K562 (cell line): Measurements from ENCODE around the gene MYO18B. TPM values are rescaled to one million over a fixed set of nuclear protein-coding genes. Genes with fewer than 3 reads are reported as not detected.

Experiments used
- ATAC-seq: fragments of 200-7000 bp; cut with Tn5 transposase; 3 replicates; pipeline ENCODE4 v1.9.1; 2020; ENCODE audit warnings: moderate library complexity
- BruUV-seq: library from RNA; stranded (reverse); fragments of 400-500 nt; replicated peaks from 2 replicates; lab custom pipeline; 2021; lab: Mats Ljungman, UMichigan
- CTCF ChIA-PET: fragments of 300-600 bp; formaldehyde crosslinking; extraction: SDS; loops from one replicate; lab custom pipeline; 2021; ENCODE audit warnings: low intra/inter-chr PET ratio; lab: Yijun Ruan, JAX
- POLR2A ChIA-PET: fragments of 300-600, 350-650 bp; sonication (Branson Sonifier 250); formaldehyde crosslinking; extraction: SDS; loops from one replicate; lab custom pipeline; 2021; ENCODE audit warnings: antibody characterized with exemption, inconsistent platforms; lab: Yijun Ruan, JAX
- DNase-seq, 4 experiments: peaks; one replicate each; pipeline versions ENCODE4 v3.0.0 to v3.0.0-alpha.2; 2011 to 2018; ENCODE audit warnings: low spot score in 3 of 4, mixed read lengths in 3 of 4; ENCODE audit errors: extremely low read depth in 1 of 4
- FAIRE-seq: peaks from 2 replicates; lab custom pipeline; 2011; peaks lifted over from hg19 to GRCh38; lab: Jason Lieb, UNC
- H2AFZ ChIP-seq: 2 replicates; pipeline ENCODE4 v1.6.0; 2011; ENCODE audit warnings: low read depth, low read length, control low read depth, inconsistent platforms
- H3K27ac ChIP-seq: fragments of 200-600 bp; 3 replicates; pipeline ENCODE4 v1.8.0; 2011; ENCODE audit warnings: low read depth, mild to moderate bottlenecking, control low read depth, inconsistent platforms, low read length, moderate library complexity, mixed read lengths; ENCODE audit errors: extremely low read depth
- H3K27me3 ChIP-seq, 2 experiments: fragments of 300-600 bp in 1 of 2; 2 replicates in 1 of 2; 3 replicates in 1 of 2; pipeline versions ENCODE4 v1.6.0 to v1.8.0; 2011; ENCODE audit warnings: inconsistent platforms in 2 of 2, low read length in 2 of 2, mild to moderate bottlenecking in 1 of 2, mixed read lengths in 1 of 2, moderate library complexity in 1 of 2; ENCODE audit not compliant: control insufficient read depth in 2 of 2, insufficient read depth in 2 of 2
- H3K36me3 ChIP-seq: fragments of 300-600 bp; 3 replicates; pipeline ENCODE4 v1.8.0; 2011; ENCODE audit warnings: mild to moderate bottlenecking, low read length, inconsistent platforms; ENCODE audit not compliant: control insufficient read depth, insufficient read depth
- H3K4me1 ChIP-seq, 2 experiments: fragments of 200-600 bp in 1 of 2; replicated peaks in 1 of 2; 2 replicates in 1 of 2; 3 replicates in 1 of 2; pipeline versions ENCODE4 v1.5.1 to v1.8.0; 2011; ENCODE audit warnings: inconsistent platforms in 2 of 2, low read length in 2 of 2, mild to moderate bottlenecking in 1 of 2, mixed read lengths in 1 of 2, moderate library complexity in 1 of 2; ENCODE audit not compliant: control insufficient read depth in 2 of 2, insufficient read depth in 2 of 2
- H3K4me2 ChIP-seq: 2 replicates; pipeline ENCODE4 v1.6.1; 2011; ENCODE audit warnings: low read length, control low read depth, inconsistent platforms, mixed read lengths; ENCODE audit not compliant: insufficient read depth
- H3K4me3 ChIP-seq: fragments of 200-600 bp; sonication (generic), shearing (Covaris generic); 2 replicates; pipeline ENCODE4 v1.5.1; 2016; ENCODE audit warnings: control low read depth, inconsistent platforms
- H3K79me2 ChIP-seq: fragments of 200-600 bp; 3 replicates; pipeline ENCODE4 v1.8.0; 2011; ENCODE audit warnings: low read length, inconsistent platforms; ENCODE audit not compliant: control insufficient read depth, insufficient read depth
- H3K9ac ChIP-seq, 2 experiments: 2 replicates each; pipeline versions ENCODE4 v1.6.0 to v1.6.1; 2011; ENCODE audit warnings: low read depth in 2 of 2, low read length in 2 of 2, control low read depth in 1 of 2, inconsistent platforms in 1 of 2, mild to moderate bottlenecking in 1 of 2, mixed read lengths in 1 of 2; ENCODE audit not compliant: insufficient read depth in 1 of 2
- H3K9me1 ChIP-seq: one replicate; pipeline ENCODE4 v1.6.0; 2011; ENCODE audit warnings: inconsistent platforms, mild to moderate bottlenecking, low read length, moderate library complexity; ENCODE audit not compliant: control insufficient read depth, insufficient read depth
- H3K9me3 ChIP-seq: replicated peaks from 2 replicates; pipeline ENCODE4 v1.5.1; 2011; ENCODE audit warnings: low read depth, low read length, inconsistent platforms; ENCODE audit not compliant: control insufficient read depth, insufficient read depth
- H4K20me1 ChIP-seq: replicated peaks from 2 replicates; pipeline ENCODE4 v1.6.1; 2011; ENCODE audit warnings: low read length, inconsistent platforms, mixed read lengths; ENCODE audit not compliant: control insufficient read depth, insufficient read depth
- BHLHE40 ChIP-seq: IDR thresholded peaks from 2 replicates; pipeline ENCODE4 v1.6.1; 2011; ENCODE audit warnings: low read length, improper control_type of control experiment
- CREB3 ChIP-seq: fragments of 450-650 bp; conservative IDR thresholded peaks from 2 replicates; pipeline ENCODE4 v1.6.1; 2016; ENCODE audit warnings: missing genetic modification characterization, low read depth, mild to moderate bottlenecking, missing compliant biosample characterization, moderate library complexity
- KDM1A ChIP-seq, 2 experiments: fragments of 450-650 bp; IDR thresholded peaks; 2 replicates each; pipeline ENCODE4 v1.6.1; 2016; ENCODE audit warnings: mild to moderate bottlenecking in 2 of 2
- MCM5 ChIP-seq: fragments of 450-650 bp; IDR thresholded peaks from 2 replicates; pipeline ENCODE4 v1.6.1; 2016; ENCODE audit warnings: low read depth
- NFIC ChIP-seq: fragments of 450-650 bp; IDR thresholded peaks from 2 replicates; pipeline ENCODE4 v1.6.1; 2017; ENCODE audit warnings: mild to moderate bottlenecking, inconsistent platforms
- PKNOX1 ChIP-seq: fragments of 450-650 bp; IDR thresholded peaks from 2 replicates; pipeline ENCODE4 v1.6.1; 2016
- POLR2A ChIP-seq: fragments of 450-650 bp; conservative IDR thresholded peaks from 2 replicates; pipeline ENCODE4 v1.6.1; 2016
- POLR2H ChIP-seq: IDR thresholded peaks from 2 replicates; pipeline ENCODE4 v1.6.1; 2016; ENCODE audit warnings: missing genetic modification characterization, low read depth, mild to moderate bottlenecking, control low read depth, missing compliant biosample characterization, moderate library complexity
- STAT5B ChIP-seq: fragments of 250-450 bp; sonication (Bioruptor Pico); IDR thresholded peaks from 2 replicates; pipeline ENCODE4 v1.8.0; 2021; ENCODE audit warnings: mild to moderate bottlenecking, inconsistent platforms
- TFAM ChIP-seq: fragments of 250-450 bp; sonication (Bioruptor Pico); conservative IDR thresholded peaks from 2 replicates; pipeline ENCODE4 v1.5.0; 2021; ENCODE audit warnings: mild to moderate bottlenecking, moderate library complexity
- U2AF2 ChIP-seq: fragments of 200-400 bp; formaldehyde crosslinking; optimal IDR thresholded peaks from 2 replicates; pipeline ENCODE3; 2017; ENCODE audit warnings: low read depth, mild to moderate bottlenecking, low read length
- ZKSCAN1 ChIP-seq: fragments of 150-350 bp; IDR thresholded peaks from 2 replicates; pipeline ENCODE4 v1.6.1; 2016; ENCODE audit warnings: low read depth, low read length
- ZNF277 ChIP-seq: fragments of 250-450 bp; sonication (Bioruptor Pico); IDR thresholded peaks from 2 replicates; pipeline ENCODE4 v1.8.0; 2022; ENCODE audit warnings: inconsistent platforms, mild to moderate bottlenecking, moderate library complexity, borderline replicate concordance
- ZNF445 ChIP-seq: fragments of 250-450 bp; sonication (Bioruptor Pico); IDR thresholded peaks from 2 replicates; pipeline ENCODE4 v1.4.0; 2020; ENCODE audit warnings: low read depth, mild to moderate bottlenecking, moderate library complexity
- WGBS: fragments of 100-300 bp; shearing (Covaris generic); methylation state at CpG from one replicate; pipeline ENCODE4 v1.1.6; 2016; ENCODE audit warnings: low coverage, mixed read lengths; ENCODE audit not compliant: insufficient coverage; ENCODE audit errors: missing lambda C conversion rate; 5-methylcytosine and 5-hydroxymethylcytosine counted together
- in situ Hi-C: fragments of 300-500 bp; cut with MboI; formaldehyde crosslinking; loops from 4 replicates; pipeline ENCODE4 v1.15.0; 2018; ENCODE audit warnings: inconsistent platforms, mixed read lengths
- intact Hi-C: fragments of 100-400 bp; cut with micrococcal nuclease; formaldehyde crosslinking; loops from 2 replicates; pipeline ENCODE4 v1.14.2; 2022
- polyA plus RNA-seq, 8 experiments: library from polyadenylated mRNA; depleted of rRNA in 4 of 8; stranded (reverse) in 5 of 8; unstranded in 3 of 8; fragments of >200 nt; fragmentation: Nextera tagmentation in 2 of 8; fragmentation: Illumina TruSeq in 1 of 8; extraction: Ambion mirVana in 2 of 8; extraction: Trizol in 1 of 8; gene quantifications; 2 replicates each; pipeline versions ENCODE4 v1.2.1 to v1.2.3, GENCODE V29; 2011 to 2014; ENCODE audit warnings: inconsistent platforms in 1 of 8, missing spikeins in 1 of 8
- total RNA-seq, 7 experiments: library from RNA; depleted of rRNA in 6 of 7; stranded (reverse); fragments of >200 nt in 6 of 7; fragmentation: Illumina TruSeq in 2 of 7; extraction: Trizol in 2 of 7; gene quantifications; 2 replicates each; pipeline versions ENCODE4 v1.2.1 to v1.2.3, GENCODE V29; 2011 to 2021; ENCODE audit warnings: low replicate concordance in 1 of 7
- TF ChIP-seq, protein P1 (sequence below): sonication (generic); formaldehyde crosslinking; IDR thresholded peaks from 2 replicates; pipeline ENCODE4 v1.8.1; 2023; ENCODE audit warnings: mild to moderate bottlenecking, missing genetic modification reagents
- TF ChIP-seq, protein P2 (sequence below): sonication (generic); formaldehyde crosslinking; IDR thresholded peaks from 2 replicates; pipeline ENCODE4 v1.8.1; 2023; ENCODE audit warnings: mild to moderate bottlenecking, missing genetic modification reagents

The MYO18B gene
- total and polyA plus RNA-seq, 9 of the 15 experiments (the other 6 are each of a cell fraction or from before 2014, with no cell fraction given), result 0.06 to 7.0 (median 4.3) TPM

- in situ Hi-C loops (no loop called here), intact Hi-C loops (no loop called here)
- 56% methylated on average over 9 of the region's 9 CpGs for WGBS
- no peaks in the 10 kb centered on the region for H3K27me3 ChIP-seq
- H3K9ac ChIP-seq, result no peak overlapping the region
- FAIRE-seq, result no peak
- H3K27ac ChIP-seq, result no peak overlapping the region
- no TSS peak for BruUV-seq
- no peaks in the 10 kb centered on the region for H3K36me3 ChIP-seq
- no peaks in the 10 kb centered on the region for H3K9me1 ChIP-seq
- peaks cover 9 to 14% of the 10 kb centered on the region in 2 experiments; a peak in 4 of 5 replicates for H3K4me1 ChIP-seq
- CTCF ChIA-PET, result no interaction called here
- POLR2A ChIA-PET, result interaction anchor here (0.6 kb wide), 1 partner anchor 26 kb away, joined by 3 read pairs; no protein-coding TSS in a partner anchor
- H4K20me1 ChIP-seq, result no peaks in the 10 kb centered on the region
- ATAC-seq, result no peak
- H3K79me2 ChIP-seq, result 0 out of 3 replicates have a peak, but pooled peaks cover under 1% of the 10 kb centered on the region
- no peak overlapping the region for H3K4me2 ChIP-seq
- no peak overlapping the region for H3K4me3 ChIP-seq
- H3K9me3 ChIP-seq, result no peaks in the 10 kb centered on the region
- DNase-seq, result no peak
- no peak overlapping the region for H2AFZ ChIP-seq
- TF ChIP-seq NFIC (no peak), ZNF445 (no peak), ZKSCAN1 (no peak), BHLHE40 (no peak), KDM1A (IDR thresholded peaks at IDR 0.05) (no peak), POLR2A (no peak), POLR2H (tag) (no peak), MCM5 (no peak), CREB3 (tag) (no peak), TFAM (no peak), U2AF2 (no peak), PKNOX1 (no peak), STAT5B (CRISPR knock-in tag) (no peak), ZNF277 (CRISPR knock-in tag) (no peak)
- TF ChIP-seq, protein P1, sequence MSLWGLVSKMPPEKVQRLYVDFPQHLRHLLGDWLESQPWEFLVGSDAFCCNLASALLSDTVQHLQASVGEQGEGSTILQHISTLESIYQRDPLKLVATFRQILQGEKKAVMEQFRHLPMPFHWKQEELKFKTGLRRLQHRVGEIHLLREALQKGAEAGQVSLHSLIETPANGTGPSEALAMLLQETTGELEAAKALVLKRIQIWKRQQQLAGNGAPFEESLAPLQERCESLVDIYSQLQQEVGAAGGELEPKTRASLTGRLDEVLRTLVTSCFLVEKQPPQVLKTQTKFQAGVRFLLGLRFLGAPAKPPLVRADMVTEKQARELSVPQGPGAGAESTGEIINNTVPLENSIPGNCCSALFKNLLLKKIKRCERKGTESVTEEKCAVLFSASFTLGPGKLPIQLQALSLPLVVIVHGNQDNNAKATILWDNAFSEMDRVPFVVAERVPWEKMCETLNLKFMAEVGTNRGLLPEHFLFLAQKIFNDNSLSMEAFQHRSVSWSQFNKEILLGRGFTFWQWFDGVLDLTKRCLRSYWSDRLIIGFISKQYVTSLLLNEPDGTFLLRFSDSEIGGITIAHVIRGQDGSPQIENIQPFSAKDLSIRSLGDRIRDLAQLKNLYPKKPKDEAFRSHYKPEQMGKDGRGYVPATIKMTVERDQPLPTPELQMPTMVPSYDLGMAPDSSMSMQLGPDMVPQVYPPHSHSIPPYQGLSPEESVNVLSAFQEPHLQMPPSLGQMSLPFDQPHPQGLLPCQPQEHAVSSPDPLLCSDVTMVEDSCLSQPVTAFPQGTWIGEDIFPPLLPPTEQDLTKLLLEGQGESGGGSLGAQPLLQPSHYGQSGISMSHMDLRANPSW (CRISPR knock-in tag), result no peak
- TF ChIP-seq, protein P2, sequence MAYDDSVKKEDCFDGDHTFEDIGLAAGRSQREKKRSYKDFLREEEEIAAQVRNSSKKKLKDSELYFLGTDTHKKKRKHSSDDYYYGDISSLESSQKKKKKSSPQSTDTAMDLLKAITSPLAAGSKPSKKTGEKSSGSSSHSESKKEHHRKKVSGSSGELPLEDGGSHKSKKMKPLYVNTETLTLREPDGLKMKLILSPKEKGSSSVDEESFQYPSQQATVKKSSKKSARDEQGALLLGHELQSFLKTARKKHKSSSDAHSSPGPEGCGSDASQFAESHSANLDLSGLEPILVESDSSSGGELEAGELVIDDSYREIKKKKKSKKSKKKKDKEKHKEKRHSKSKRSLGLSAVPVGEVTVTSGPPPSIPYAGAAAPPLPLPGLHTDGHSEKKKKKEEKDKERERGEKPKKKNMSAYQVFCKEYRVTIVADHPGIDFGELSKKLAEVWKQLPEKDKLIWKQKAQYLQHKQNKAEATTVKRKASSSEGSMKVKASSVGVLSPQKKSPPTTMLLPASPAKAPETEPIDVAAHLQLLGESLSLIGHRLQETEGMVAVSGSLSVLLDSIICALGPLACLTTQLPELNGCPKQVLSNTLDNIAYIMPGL (CRISPR knock-in tag), result no peak
Measured at GRCh38 chr22:25736378-25737011, 5.5 kb upstream of the MYO18B start.
